ENCODE results near the gene ACOT7.

Gene ACOT7

GRCh38 chr1:6248932-6249738, 144.4 kb downstream of the ACOT7 start:
- no peak for DNase-seq (ENCODE audit: low read depth)

GRCh38 chr1:6248161-6248776, 145.3 kb downstream of the ACOT7 start:
- DNase-seq (ENCODE audit: low read depth) = no peak

- no peak for DNase-seq (ENCODE audit: low read depth)
Observed at GRCh38 chr1:6247651-6248050, 145.9 kb downstream of the ACOT7 start.

GRCh38 chr1:6246497-6247467, 146.8 kb downstream of the ACOT7 start:
- no peak for DNase-seq (ENCODE audit: low read depth)

GRCh38 chr1:6245869-6246496, 147.6 kb downstream of the ACOT7 start:
- DNase-seq (ENCODE audit: low read depth) = no peak

- no peak for DNase-seq (ENCODE audit: low read depth)
Observed at GRCh38 chr1:6245086-6245868, 148.3 kb downstream of the ACOT7 start.

- DNase-seq (ENCODE audit: low read depth) = no peak
Observed at GRCh38 chr1:6244401-6245049, 149.0 kb downstream of the ACOT7 start.

GRCh38 chr1:6243993-6244392, 149.6 kb downstream of the ACOT7 start, which contains the start of gene HES3:
TSS of gene HES3 (plus strand) at chr1:6244179. CDS start at chr1:6244366, 187 bp downstream.
- no peak for DNase-seq (ENCODE audit: low read depth)

GRCh38 chr1:6243053-6243834, 150.3 kb downstream of the ACOT7 start:
- DNase-seq (ENCODE audit: low read depth) = no peak

GRCh38 chr1:6241887-6242740, 151.5 kb downstream of the ACOT7 start:
- DNase-seq (ENCODE audit: low read depth) = no peak

GRCh38 chr1:6241107-6241886, 152.3 kb downstream of the ACOT7 start:
- DNase-seq (ENCODE audit: low read depth) = no peak

GRCh38 chr1:6239950-6240768, 153.4 kb downstream of the ACOT7 start:
- no peak for DNase-seq (ENCODE audit: low read depth)

GRCh38 chr1:6239213-6239752, 154.3 kb downstream of the ACOT7 start:
- DNase-seq (ENCODE audit: low read depth) = no peak

- DNase-seq (ENCODE audit: low read depth) = no peak
Observed at GRCh38 chr1:6237093-6237492, 156.5 kb downstream of the ACOT7 start.

GRCh38 chr1:6235296-6235677, 158.3 kb downstream of the ACOT7 start:
- no peak for DNase-seq (ENCODE audit: low read depth)

- DNase-seq (ENCODE audit: low read depth) = no peak
Observed at GRCh38 chr1:6234502-6235295, 158.9 kb downstream of the ACOT7 start.
